Suprapubic skin (tissue), 4 donors: ENCODE results near the gene ADCK2.

ENCODE experiments used
- EP300 ChIP-seq: sonication (generic); formaldehyde crosslinking; IDR thresholded peaks from one replicate; pipeline ENCODE4 v1.6.1; 2017; ENCODE audit warnings: antibody characterized with exemption
- POLR2A ChIP-seq, 2 donors: fragments of 450-650 bp; IDR thresholded peaks; one replicate each; pipeline ENCODE4 v1.6.1; 2017; ENCODE audit warnings: antibody characterized with exemption in 2 of 2, mild to moderate bottlenecking in 2 of 2, moderate library complexity in 2 of 2
- POLR2AphosphoS5 ChIP-seq, 3 donors: sonication (generic); formaldehyde crosslinking; IDR thresholded peaks; one replicate each; pipeline ENCODE4 v1.6.1; 2017; ENCODE audit warnings: antibody characterized with exemption in 3 of 3
- TF ChIP-seq, protein P1 (sequence below), 2 donors: fragments of 200-600 bp in 1 of 2; fragments of 450-650 bp in 1 of 2; sonication (generic) in 1 of 2; IDR thresholded peaks; one replicate each; pipeline ENCODE4 v1.5.1; 2016 to 2019; ENCODE audit warnings: antibody characterized with exemption in 2 of 2, mild to moderate bottlenecking in 1 of 2, moderate library complexity in 1 of 2

DNA sequence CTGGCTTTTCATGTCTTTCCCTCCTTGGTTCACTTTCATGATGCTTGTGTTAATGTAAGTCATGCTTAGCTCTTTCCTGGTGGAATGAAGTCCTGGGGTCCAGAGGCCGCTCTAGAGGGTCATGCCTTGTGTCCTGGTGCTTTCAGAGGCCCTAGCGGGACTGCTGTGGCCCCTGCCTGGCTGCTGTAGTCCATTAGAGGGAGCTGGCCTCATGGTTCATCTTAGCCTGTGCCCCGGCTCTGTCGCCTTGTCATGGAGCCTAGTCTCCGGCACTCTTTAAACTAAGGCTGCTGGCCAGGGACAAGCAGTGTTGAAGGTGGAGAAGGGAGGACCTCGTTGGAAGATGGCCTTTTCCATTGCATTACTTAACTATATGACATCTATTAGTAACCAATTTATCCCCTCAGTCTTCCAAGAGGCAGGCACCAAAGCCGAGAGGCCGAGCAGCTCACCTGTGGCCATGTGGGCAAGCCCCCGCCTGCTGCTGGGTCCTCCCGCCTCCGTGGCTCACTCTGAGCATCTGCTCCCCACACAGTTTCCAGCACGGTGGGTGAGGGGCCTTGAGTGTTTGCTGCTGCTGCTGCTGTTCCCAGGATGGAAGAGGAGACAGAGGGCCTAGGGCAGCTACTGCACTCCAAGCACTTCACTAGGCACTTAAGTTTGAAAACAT, 18.8 kb downstream of the ADCK2 start:
- TF ChIP-seq, protein P1, sequence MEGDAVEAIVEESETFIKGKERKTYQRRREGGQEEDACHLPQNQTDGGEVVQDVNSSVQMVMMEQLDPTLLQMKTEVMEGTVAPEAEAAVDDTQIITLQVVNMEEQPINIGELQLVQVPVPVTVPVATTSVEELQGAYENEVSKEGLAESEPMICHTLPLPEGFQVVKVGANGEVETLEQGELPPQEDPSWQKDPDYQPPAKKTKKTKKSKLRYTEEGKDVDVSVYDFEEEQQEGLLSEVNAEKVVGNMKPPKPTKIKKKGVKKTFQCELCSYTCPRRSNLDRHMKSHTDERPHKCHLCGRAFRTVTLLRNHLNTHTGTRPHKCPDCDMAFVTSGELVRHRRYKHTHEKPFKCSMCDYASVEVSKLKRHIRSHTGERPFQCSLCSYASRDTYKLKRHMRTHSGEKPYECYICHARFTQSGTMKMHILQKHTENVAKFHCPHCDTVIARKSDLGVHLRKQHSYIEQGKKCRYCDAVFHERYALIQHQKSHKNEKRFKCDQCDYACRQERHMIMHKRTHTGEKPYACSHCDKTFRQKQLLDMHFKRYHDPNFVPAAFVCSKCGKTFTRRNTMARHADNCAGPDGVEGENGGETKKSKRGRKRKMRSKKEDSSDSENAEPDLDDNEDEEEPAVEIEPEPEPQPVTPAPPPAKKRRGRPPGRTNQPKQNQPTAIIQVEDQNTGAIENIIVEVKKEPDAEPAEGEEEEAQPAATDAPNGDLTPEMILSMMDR (IDR thresholded peaks at IDR 0.05) = no peak
- TF ChIP-seq POLR2A (IDR thresholded peaks at IDR 0.05) (no peak), POLR2AphosphoS5 (IDR thresholded peaks at IDR 0.05) (no peak), EP300 (no peak)
